ENCODE measurements around the gene CIPC.

The CIPC gene

DNA sequence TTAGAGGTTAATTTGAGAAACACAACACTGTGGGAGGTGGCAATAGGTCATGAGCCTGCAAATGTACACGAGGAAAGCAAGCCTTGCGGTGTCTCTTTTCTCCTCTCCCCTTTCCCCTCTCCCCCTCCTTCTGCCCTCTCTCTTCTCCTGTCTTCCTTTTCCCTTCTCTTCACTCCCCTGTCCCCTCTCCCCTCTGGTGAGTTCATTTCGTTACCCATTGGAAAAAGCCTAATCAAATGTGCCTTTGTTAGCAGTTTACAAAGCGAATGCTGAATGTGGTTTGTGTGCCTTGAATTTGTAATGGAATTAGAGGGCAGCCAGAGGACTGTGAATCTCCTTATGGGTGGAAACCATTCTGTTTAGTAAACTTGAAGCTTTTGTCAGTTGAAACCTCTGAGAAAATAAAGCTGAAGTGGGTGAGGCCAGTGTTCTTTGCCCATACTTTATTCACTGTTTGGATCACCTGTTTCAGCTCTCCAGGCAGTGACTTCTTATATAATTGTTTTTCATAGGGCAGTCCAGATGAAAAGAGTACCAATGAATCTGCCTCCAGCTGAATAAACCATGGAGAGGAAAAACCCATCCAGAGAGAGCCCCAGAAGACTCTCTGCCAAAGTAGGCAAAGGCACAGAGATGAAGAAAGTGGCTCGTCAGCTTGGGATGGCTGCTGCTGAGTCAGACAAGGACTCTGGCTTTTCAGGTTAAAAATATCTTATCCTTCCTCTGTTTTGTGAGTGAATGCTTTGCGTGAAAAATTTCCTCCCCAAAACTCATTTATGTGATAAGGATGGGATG lies 7.3 kb downstream of the CIPC start:
- H3K27ac Mint-ChIP-seq, result peak overlapping the region; percentile 15
- H3K9me3 Mint-ChIP-seq, result no peaks in the 10 kb centered on the region
- H3K4me1 Mint-ChIP-seq, result peaks cover 32% of the 10 kb centered on the region
- peaks cover 33% of the 10 kb centered on the region for H3K36me3 Mint-ChIP-seq (ENCODE audit: low read depth)
- DNase-seq, result no peak
- TF ChIP-seq, protein P1, sequence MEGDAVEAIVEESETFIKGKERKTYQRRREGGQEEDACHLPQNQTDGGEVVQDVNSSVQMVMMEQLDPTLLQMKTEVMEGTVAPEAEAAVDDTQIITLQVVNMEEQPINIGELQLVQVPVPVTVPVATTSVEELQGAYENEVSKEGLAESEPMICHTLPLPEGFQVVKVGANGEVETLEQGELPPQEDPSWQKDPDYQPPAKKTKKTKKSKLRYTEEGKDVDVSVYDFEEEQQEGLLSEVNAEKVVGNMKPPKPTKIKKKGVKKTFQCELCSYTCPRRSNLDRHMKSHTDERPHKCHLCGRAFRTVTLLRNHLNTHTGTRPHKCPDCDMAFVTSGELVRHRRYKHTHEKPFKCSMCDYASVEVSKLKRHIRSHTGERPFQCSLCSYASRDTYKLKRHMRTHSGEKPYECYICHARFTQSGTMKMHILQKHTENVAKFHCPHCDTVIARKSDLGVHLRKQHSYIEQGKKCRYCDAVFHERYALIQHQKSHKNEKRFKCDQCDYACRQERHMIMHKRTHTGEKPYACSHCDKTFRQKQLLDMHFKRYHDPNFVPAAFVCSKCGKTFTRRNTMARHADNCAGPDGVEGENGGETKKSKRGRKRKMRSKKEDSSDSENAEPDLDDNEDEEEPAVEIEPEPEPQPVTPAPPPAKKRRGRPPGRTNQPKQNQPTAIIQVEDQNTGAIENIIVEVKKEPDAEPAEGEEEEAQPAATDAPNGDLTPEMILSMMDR (IDR thresholded peaks at IDR 0.05), result no peak
- no peaks in the 10 kb centered on the region for H3K27me3 Mint-ChIP-seq (ENCODE audit: low read depth, poor library complexity)
- H3K4me3 Mint-ChIP-seq, result no peak overlapping the region

DNA sequence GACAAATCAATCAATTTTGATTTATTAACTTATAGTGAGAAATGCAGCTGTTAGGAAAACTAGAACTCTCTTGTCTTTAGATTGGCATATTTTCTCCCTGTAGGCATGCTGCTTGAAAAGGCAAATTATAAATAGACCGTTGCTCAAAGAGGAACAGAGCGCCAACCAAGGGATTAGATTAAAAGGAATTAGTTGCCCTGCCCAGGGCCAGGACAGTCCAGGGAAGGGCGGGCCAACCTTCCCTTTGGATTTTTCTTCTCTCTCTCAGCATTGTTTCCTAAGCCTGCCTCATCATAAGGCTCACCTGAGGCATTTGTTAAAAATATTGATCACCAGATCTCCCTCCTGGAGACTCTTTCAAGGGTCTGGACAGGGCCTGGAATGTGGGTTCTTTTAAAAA lies 8.6 kb downstream of the CIPC start:
- Mint-ChIP-seq H3K36me3 (ENCODE audit: low read depth) (peaks cover 33% of the 10 kb centered on the region), H3K4me3 (no peak overlapping the region), H3K9me3 (no peaks in the 10 kb centered on the region), H3K27ac (no peak overlapping the region), H3K27me3 (ENCODE audit: low read depth, poor library complexity) (no peaks in the 10 kb centered on the region), H3K4me1 (peaks cover 31% of the 10 kb centered on the region)
- no peak for DNase-seq
- TF ChIP-seq, protein P1 (IDR thresholded peaks at IDR 0.05), result no peak

DNA sequence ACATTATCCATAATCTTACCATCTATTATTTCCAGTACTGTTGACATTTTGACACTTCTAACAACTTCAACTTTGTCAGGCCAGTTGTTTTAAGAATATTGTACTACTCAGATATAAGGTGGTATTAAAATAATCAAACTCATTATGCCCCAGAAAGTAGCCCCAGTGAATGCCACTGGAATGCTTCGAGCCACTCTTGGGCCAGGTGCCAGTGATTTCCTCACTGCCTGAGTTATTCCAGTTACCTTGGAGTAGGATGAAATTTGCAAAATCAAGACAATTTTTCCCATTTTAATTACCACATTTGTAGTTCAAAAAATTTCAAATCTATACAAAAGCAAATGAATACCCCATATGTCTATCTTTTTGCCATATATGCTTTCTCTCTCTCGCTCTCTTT lies 9.2 kb downstream of the CIPC start:
- Mint-ChIP-seq H3K9me3 (no peaks in the 10 kb centered on the region), H3K27ac (no peak overlapping the region), H3K4me3 (no peak overlapping the region)

DNA sequence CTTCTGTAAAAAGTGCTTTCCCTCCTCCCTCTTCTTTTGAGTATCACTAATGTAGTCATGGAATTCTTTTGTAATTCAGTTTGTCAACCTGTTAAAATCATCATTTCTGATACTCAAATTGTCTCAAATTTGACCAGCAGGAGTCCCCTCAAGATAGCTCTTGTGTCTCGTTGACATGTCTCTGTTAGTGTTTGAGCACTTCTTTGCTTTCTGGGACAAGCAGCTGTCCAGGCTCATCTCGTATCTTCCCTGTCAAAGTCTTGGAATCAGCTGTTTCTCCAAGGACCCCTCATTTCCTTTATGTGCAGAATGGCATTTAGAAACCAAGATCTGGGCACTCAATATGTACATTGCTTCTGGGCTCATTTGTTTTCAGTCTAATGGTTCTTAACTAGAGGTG lies 10.7 kb downstream of the CIPC start:
- DNase-seq, result no peak
- H3K27ac Mint-ChIP-seq, result no peak overlapping the region
- no peaks in the 10 kb centered on the region for H3K9me3 Mint-ChIP-seq
- TF ChIP-seq, protein P1 (IDR thresholded peaks at IDR 0.05), result no peak
- no peaks in the 10 kb centered on the region for H3K27me3 Mint-ChIP-seq (ENCODE audit: low read depth, poor library complexity)
- H3K4me1 Mint-ChIP-seq, result peaks cover 30% of the 10 kb centered on the region
- peaks cover 39% of the 10 kb centered on the region for H3K36me3 Mint-ChIP-seq (ENCODE audit: low read depth)
- H3K4me3 Mint-ChIP-seq, result no peak overlapping the region

More for the DNA sequence above, 9.2 kb downstream of the CIPC start:
- Mint-ChIP-seq H3K36me3 (ENCODE audit: low read depth) (peaks cover 33% of the 10 kb centered on the region), H3K27me3 (ENCODE audit: low read depth, poor library complexity) (no peaks in the 10 kb centered on the region), H3K4me1 (peaks cover 30% of the 10 kb centered on the region)
- TF ChIP-seq, protein P1 (IDR thresholded peaks at IDR 0.05), result no peak
- DNase-seq, result no peak

DNA sequence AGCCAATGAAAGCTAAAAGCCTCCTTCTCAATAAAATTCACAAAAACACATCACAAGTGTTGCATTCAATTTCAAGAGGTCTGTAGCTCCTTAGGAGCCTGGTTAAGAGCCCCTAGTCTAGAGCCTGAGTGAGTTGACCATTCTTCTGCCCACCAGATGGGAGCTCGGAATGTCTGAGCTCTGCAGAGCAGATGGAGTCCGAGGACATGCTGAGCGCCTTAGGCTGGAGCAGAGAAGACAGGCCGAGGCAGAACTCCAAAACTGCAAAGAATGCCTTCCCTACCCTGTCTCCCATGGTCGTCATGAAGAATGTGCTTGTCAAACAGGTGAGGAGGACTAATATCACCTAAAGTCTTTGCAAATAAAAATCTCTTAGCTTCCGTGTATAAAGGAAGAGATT lies 11.6 kb downstream of the CIPC start:
- Mint-ChIP-seq H3K9me3 (no peaks in the 10 kb centered on the region), H3K27me3 (ENCODE audit: low read depth, poor library complexity) (no peaks in the 10 kb centered on the region), H3K27ac (no peak overlapping the region), H3K36me3 (ENCODE audit: low read depth) (peaks cover 48% of the 10 kb centered on the region), H3K4me3 (no peak overlapping the region), H3K4me1 (peaks cover 21% of the 10 kb centered on the region)
- TF ChIP-seq, protein P1 (IDR thresholded peaks at IDR 0.05), result no peak
- no peak for DNase-seq

DNA sequence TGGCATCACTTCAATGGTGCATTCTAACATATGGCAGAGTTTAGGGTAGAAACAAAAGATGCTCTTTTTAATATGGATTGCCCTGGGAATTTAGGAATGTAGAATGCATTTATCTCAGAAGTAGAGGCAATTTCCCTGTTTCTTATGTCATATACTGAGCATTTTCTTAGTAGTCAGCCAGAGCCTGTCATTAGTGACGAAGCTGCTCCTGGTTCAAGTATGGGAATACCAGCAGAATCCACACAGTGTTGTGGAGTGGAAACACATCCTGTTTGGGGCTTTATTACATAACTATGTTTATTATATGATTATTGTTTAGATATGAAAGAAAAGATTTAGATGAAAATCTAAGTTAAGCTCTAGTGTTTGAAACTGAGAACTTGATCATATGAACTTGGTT lies 12.2 kb downstream of the CIPC start:
- Mint-ChIP-seq H3K36me3 (ENCODE audit: low read depth) (peaks cover 55% of the 10 kb centered on the region), H3K27me3 (ENCODE audit: low read depth, poor library complexity) (no peaks in the 10 kb centered on the region), H3K27ac (no peak overlapping the region), H3K9me3 (no peaks in the 10 kb centered on the region), H3K4me3 (no peak overlapping the region), H3K4me1 (peaks cover 14% of the 10 kb centered on the region)
- TF ChIP-seq, protein P1 (IDR thresholded peaks at IDR 0.05), result no peak
- DNase-seq, result no peak
